Measurements from ENCODE around the gene KLHL3. TPM values are rescaled to one million over a fixed set of nuclear protein-coding genes. Genes with fewer than 3 reads are reported as not detected.

KLHL3 gene
- total RNA-seq, 1 donor from 2014 or later: 35.1 TPM

GRCh38 chr5:137751869-137752491, 16.1 kb upstream of the KLHL3 start:
- intact Hi-C loops (cut with DNase I): loop anchor here (10.0 kb wide), 1 partner anchor 383 kb away; the partner anchor contains the start of gene NME5
- DNase-seq (ENCODE audit: low spot score): no peak

- intact Hi-C loops (cut with DNase I): loop anchor here (10.0 kb wide), 1 partner anchor 384 kb away; the partner anchor contains the start of gene NME5
- DNase-seq (ENCODE audit: low spot score): no peak
These were observed 14.5 kb upstream of the KLHL3 start for GRCh38 chr5:137750436-137750835.

- DNase-seq (ENCODE audit: low spot score): no peak
- intact Hi-C loops (cut with DNase I): no loop called here
These were observed 12.0 kb upstream of the KLHL3 start for GRCh38 chr5:137747848-137748247.

GRCh38 chr5:137743031-137743640, 7.2 kb upstream of the KLHL3 start:
- no peak for DNase-seq (ENCODE audit: low spot score)
- intact Hi-C loops (cut with DNase I): loop anchor here (1.0 to 2.0 kb wide), 2 partner anchors 82 to 114 kb away; no protein-coding TSS in a partner anchor

- no peak for DNase-seq (ENCODE audit: low spot score)
- intact Hi-C loops (cut with DNase I): loop anchor here (2.0 kb wide), 1 partner anchor 81 kb away; no protein-coding TSS in a partner anchor
These were observed 5.8 kb upstream of the KLHL3 start for GRCh38 chr5:137741718-137742117.

- no peak for DNase-seq (ENCODE audit: low spot score)
- intact Hi-C loops (cut with DNase I): no loop called here
These were observed 3.8 kb upstream of the KLHL3 start for GRCh38 chr5:137739737-137740136.

- DNase-seq (ENCODE audit: low spot score): no peak
- intact Hi-C loops (cut with DNase I): no loop called here
These were observed 3.1 kb upstream of the KLHL3 start for GRCh38 chr5:137738947-137739346.

GRCh38 chr5:137737349-137738131, 1.7 kb upstream of the KLHL3 start:
- intact Hi-C loops (cut with DNase I): loop anchor here (2.0 kb wide), 1 partner anchor 115 kb away; no protein-coding TSS in a partner anchor
- no peak for DNase-seq (ENCODE audit: low spot score)

GRCh38 chr5:137736496-137736895, 607 bp upstream of the KLHL3 start:
- intact Hi-C loops (cut with DNase I): loop anchor here (2.0 kb wide), 1 partner anchor 114 kb away; no protein-coding TSS in a partner anchor
- DNase-seq (ENCODE audit: low spot score): no peak

- DNase-seq (ENCODE audit: low spot score): peak; percentile 80
- intact Hi-C loops (cut with DNase I): loop anchor here (5.0 kb wide), 1 partner anchor 38 kb away; no protein-coding TSS in a partner anchor
These were observed 831 bp downstream of the KLHL3 start for GRCh38 chr5:137734962-137735554.

GRCh38 chr5:137734331-137734730, 1.6 kb downstream of the KLHL3 start:
- intact Hi-C loops (cut with DNase I): loop anchor here (5.0 kb wide), 1 partner anchor 37 kb away; no protein-coding TSS in a partner anchor
- DNase-seq (ENCODE audit: low spot score): no peak

GRCh38 chr5:137733922-137734321, 2.0 kb downstream of the KLHL3 start:
- intact Hi-C loops (cut with DNase I): loop anchor here (5.0 kb wide), 1 partner anchor 37 kb away; no protein-coding TSS in a partner anchor
- no peak for DNase-seq (ENCODE audit: low spot score)

- no peak for DNase-seq (ENCODE audit: low spot score)
- intact Hi-C loops (cut with DNase I): loop anchor here (5.0 kb wide), 1 partner anchor 36 kb away; no protein-coding TSS in a partner anchor
These were observed 2.9 kb downstream of the KLHL3 start for GRCh38 chr5:137733006-137733405.

- intact Hi-C loops (cut with DNase I): loop anchor here (5.0 kb wide), 1 partner anchor 34 kb away; no protein-coding TSS in a partner anchor
- DNase-seq (ENCODE audit: low spot score): no peak
These were observed 4.7 kb downstream of the KLHL3 start for GRCh38 chr5:137731176-137731575.

- intact Hi-C loops (cut with DNase I): loop anchor here (5.0 kb wide), 1 partner anchor 33 kb away; no protein-coding TSS in a partner anchor
- no peak for DNase-seq (ENCODE audit: low spot score)
These were observed 5.6 kb downstream of the KLHL3 start for GRCh38 chr5:137730336-137730735.

GRCh38 chr5:137728048-137728447, 7.8 kb downstream of the KLHL3 start:
- no peak for DNase-seq (ENCODE audit: low spot score)
- intact Hi-C loops (cut with DNase I): no loop called here

GRCh38 chr5:137727623-137728022, 8.3 kb downstream of the KLHL3 start:
- intact Hi-C loops (cut with DNase I): no loop called here
- DNase-seq (ENCODE audit: low spot score): no peak

GRCh38 chr5:137724251-137724650, 11.6 kb downstream of the KLHL3 start:
- DNase-seq (ENCODE audit: low spot score): no peak
- intact Hi-C loops (cut with DNase I): no loop called here

- DNase-seq (ENCODE audit: low spot score): no peak
- intact Hi-C loops (cut with DNase I): no loop called here
These were observed 17.3 kb downstream of the KLHL3 start for GRCh38 chr5:137718611-137719010.

GRCh38 chr5:137716337-137716736, 19.6 kb downstream of the KLHL3 start:
- no peak for DNase-seq (ENCODE audit: low spot score)
- intact Hi-C loops (cut with DNase I): no loop called here
